ENCODE data around the gene TPD52L1.

Gene TPD52L1

GRCh38 chr6:125248136-125248535, 94.6 kb downstream of the TPD52L1 start:
- DNase-seq = no peak

DNA sequence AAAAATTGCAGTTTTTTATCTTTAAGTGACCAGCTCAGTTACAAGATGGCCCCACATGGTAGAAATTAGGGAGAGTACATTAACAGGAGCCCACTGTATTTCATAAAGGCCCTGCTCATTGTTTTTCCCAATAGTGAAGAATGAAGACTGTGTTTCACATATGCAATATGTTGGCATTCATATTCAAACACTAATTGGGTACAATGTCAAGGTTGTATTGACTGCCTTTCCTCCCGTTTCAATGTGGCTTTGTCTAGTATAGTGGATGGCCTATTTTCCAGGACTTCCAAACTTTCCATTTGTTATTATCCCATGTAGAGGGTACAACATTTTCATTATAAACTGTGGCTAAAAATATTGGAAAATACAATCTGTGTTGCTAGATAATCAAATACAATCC, 96.9 kb downstream of the TPD52L1 start:
- no peak for DNase-seq

GRCh38 chr6:125251516-125252220, 98.1 kb downstream of the TPD52L1 start:
- no peak for DNase-seq

- no peak for DNase-seq
These were observed 99.3 kb downstream of the TPD52L1 start for GRCh38 chr6:125252891-125253290.

DNA sequence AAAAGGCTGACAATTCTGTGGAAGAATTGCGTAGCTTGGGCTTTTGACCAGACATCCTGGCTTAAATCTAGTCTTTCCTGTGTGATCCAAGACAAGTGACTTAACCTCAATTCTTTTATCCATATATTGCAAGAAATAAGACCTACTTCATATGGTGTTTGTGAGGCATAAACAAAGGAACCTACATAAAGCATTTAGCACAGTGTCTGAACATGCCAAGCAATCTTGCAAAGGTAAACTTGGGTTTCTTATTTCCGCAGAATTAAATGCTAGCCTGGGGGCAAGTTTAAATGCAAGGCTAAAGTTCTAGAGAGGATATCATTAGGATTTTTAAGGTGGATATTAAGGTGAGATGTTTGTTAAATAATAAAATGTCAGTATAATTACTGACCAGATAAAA, 100.3 kb downstream of the TPD52L1 start:
- DNase-seq = no peak

- DNase-seq = no peak
These were observed 100.7 kb downstream of the TPD52L1 start for GRCh38 chr6:125254321-125254720.

GRCh38 chr6:125255201-125255600, 101.6 kb downstream of the TPD52L1 start:
- DNase-seq = no peak

GRCh38 chr6:125257351-125257750, 103.8 kb downstream of the TPD52L1 start:
- no peak for DNase-seq

DNA sequence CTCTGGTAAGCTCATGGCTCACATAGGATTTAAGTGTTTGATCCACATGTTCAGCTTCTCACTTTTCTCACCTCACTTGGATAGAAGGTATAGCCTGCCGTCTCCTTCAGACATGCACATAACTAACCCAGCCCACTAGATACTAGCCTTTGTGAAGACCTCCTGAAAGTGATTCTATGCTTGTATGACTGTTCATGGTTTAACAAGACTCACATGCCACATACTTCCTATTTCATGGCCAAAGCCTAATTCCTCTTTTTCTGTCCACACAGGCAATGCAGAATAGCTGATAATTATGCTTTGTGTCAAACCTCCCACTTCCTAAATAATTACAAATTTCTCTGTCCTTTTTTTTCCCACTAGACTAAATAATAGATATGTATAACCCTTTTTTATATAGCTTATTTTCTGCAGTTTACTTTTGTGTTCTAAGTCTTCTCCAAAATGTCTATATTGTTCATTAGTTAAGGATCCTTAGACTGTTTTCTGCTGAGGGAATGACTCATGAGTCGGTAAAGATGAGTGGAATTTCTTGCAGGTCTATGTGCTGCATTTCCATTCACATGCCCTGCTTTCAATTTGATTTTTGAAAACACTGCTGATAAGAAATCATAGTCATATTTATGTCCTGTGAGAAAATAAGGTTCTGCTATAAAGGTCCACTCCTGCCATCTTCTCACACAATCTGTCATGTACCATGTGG, 105.2 kb downstream of the TPD52L1 start:
- DNase-seq = no peak

DNA sequence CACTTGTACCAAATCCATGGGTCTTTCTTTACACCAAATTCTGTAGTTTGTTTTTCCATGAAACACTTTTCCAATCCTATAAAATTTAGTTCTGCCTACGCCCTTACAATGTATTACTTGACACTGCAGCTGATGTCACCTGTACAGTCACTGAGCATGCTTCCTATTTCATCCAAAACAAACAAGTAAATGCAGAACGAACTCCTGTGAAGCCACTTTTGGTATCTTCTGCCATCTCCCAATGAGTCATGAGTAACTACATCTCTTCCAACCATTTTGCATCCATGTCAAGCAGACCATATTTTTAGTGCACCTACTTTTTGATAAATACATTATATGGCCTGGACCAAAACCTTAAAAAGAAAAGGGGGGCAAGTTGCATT, 105.8 kb downstream of the TPD52L1 start:
- DNase-seq = no peak

GRCh38 chr6:125262016-125263013, 108.7 kb downstream of the TPD52L1 start:
- no peak for DNase-seq

DNA sequence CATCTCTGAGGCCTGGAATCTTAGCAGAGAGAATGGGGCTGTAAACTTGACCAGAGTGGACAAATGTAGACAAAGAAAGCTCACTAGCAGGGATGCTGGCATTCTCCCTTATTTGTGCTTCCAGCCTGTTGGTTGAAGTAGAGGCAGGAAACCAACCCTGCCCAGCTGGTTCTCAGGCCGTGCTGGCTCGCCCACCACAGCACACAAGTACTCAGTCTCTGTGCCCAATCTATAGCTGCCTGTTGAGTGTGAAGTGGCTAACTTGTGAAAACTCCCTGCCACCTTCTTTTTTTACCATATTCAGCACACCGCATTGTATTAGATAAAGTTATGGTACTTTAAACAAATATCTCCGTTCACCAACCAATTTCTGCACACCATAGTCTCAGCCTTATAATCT, 110.9 kb downstream of the TPD52L1 start:
- no peak for DNase-seq

DNA sequence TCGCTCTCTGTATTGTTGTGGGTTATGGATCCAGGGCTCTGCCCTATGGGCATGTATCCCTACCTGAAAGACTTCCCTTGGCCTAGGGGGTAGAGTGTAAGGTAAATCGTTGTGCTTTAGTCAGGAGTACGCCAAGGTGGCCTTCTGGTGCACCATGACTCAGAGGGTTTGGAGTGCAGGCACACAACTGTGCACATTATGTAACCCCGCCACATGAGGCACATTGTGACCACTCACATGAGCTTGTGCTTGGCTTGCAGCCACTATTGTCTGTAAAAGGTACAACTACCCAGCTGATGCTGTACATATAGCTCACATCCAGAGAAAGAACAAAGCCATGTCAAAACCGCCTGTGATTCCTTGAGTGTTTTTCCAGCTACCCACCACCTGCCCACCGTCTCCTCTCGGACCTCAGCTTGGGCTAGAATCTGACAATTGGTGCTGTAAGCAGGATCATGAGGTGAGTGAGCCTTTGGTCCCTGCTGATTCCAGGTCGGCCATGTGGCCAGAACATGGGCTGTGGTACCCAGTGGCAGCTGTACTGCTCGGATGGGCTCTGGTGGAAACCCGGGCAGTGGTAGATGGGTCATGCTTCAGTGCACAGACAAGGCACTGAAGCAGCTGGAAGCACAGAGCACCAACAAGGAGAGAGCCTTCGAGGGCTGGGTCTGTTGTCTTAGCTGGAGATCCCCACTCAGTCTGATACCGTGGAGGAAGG, 114.4 kb downstream of the TPD52L1 start:
- DNase-seq = no peak

- DNase-seq = no peak
These were observed 115.2 kb downstream of the TPD52L1 start for GRCh38 chr6:125268765-125269164.

- DNase-seq = no peak
These were observed 115.9 kb downstream of the TPD52L1 start for GRCh38 chr6:125269328-125269985.

DNA sequence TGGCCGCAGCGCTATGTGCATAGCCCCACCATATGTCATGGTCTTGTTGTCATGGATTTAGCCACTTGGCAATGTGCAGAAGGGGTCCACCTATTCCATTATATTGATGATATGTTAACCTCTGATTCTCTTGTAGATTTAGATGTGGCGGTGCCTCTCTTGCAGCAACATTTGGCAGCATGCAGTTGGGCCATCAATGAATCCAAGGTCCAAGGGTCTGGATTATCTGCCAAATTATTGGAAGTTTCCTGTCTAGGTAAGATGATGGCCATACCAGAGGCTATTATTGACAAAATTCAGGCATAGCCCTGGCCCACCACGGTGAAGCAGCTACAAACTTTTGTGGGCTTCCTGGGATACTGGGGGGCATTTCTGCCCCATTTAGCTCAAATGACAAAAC, 116.8 kb downstream of the TPD52L1 start:
- DNase-seq = no peak

DNA sequence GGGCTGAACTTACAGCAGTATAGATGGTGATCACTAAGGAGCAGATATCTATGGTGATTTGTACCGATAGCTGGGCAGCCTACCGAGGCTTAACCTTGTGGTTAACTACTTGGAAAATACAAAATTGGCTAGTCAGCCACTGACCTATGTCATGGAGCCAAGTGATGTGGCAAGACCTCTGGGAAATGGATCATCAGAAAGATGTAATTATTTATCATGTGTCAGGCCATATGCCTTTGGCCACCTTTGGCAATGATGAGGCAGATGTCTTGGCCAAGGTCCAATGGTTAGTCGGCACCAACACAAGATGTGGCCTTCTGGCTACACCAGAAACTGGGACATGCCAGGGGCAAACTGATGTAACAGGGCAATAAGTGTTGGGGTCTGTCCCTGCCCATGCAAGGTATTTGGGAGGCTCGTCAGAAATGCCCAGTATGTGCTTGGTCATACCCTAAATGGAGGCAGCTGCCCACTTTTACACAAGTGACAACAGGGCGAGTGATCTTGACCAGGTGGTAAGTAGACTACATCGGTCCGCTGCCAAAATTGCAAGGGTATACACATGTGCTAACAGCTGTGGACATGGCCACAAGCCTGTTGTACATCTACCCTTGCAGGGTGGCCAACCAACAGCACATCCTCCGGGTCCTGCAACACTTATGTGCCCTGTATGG, 118.0 kb downstream of the TPD52L1 start:
- DNase-seq = no peak

DNA sequence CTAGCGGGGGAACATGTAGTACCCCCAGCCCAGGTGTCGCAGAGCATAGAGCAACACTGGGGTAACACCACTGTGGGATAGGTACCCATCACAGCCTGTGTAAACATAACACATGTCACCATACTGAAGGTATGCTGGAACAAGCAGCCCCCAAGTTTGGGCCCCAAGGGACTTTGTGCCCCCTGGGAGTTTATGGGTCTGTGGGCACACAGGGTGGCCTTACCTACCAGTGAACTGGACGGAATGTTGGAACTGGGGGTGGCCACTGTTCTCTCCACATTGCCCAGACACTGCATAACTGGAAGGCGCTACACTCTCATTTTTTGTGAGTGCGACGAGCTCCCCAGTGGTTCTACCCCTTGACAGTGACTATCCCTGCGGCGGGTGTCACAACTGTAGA, 119.7 kb downstream of the TPD52L1 start:
- DNase-seq = no peak

DNA sequence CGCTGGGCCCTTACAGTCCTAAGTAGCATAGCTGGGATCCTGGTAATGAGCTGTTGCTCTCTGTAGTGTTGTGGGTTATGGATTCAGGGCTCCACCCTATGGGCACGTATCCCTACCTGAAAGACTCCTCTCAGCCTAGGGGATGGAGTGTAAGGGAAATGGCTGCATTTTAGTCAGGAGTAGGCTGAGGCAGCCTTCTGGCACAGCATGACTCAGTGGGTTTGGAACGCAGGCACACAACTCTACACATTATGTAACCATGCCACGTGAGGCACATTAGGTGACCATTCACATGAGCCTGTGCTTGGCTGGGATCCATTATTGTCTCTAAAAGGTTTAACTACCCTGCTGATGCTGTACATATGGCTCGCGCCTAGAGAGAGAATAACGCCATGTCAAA, 120.4 kb downstream of the TPD52L1 start:
- no peak for DNase-seq

DNA sequence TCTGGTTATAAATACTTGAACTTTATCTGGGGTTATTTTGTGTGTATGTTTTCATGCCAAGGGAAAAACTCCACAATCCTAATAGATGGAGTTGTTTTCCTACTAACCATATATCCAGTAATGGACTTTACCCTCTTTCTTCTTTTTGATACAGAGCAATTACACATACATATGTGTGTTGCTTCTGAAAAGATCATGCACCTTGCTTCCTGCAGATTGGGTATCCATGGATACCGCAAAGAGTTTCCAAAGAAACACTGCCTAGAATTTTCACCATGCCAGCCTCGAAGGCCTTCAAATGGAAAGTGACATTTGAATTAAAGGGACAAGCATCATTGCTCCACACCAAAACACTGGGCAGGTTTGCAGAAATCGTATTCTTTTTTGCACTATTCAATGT, 121.4 kb downstream of the TPD52L1 start:
- DNase-seq = no peak

GRCh38 chr6:125275779-125276178, 122.2 kb downstream of the TPD52L1 start:
- DNase-seq = no peak

DNA sequence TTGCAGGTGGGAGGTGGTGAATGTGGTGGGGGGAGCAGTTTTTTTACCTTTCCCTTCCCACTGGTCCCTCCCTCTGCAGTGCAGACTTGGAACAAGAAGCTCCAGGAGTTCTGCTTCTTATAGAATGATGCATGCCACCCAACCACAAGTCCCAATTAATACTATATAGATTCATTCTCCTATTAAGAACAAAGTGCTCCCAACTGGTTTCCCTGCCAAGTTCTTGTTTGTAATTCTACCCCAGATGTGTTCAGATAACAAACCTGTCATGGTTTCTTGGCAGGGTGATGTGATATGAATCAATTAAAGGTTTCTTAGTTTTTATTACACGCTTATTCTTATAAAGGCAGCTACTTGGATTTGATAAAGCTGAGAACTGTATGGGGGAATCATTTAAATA, 124.3 kb downstream of the TPD52L1 start:
- DNase-seq = no peak
